GM19372 (cell line): Measurements from ENCODE around the gene PRDM10.
A peak's percentile ranks its signal among the peaks of the same experiment; 100 is the strongest.
"Not testable (repeated sequence)": the region's sequence is repeated elsewhere in the genome, so short reads cannot be mapped to it uniquely, and the experiment has no call there.

Experiments used
- ATAC-seq: cut with Tn5 transposase; IDR thresholded peaks from one replicate; pipeline ENCODE4 v1.9.1; 2021; ENCODE audit warnings: mild to moderate bottlenecking, low read depth, moderate library complexity; ENCODE audit not compliant: unreplicated experiment

The PRDM10 gene

DNA sequence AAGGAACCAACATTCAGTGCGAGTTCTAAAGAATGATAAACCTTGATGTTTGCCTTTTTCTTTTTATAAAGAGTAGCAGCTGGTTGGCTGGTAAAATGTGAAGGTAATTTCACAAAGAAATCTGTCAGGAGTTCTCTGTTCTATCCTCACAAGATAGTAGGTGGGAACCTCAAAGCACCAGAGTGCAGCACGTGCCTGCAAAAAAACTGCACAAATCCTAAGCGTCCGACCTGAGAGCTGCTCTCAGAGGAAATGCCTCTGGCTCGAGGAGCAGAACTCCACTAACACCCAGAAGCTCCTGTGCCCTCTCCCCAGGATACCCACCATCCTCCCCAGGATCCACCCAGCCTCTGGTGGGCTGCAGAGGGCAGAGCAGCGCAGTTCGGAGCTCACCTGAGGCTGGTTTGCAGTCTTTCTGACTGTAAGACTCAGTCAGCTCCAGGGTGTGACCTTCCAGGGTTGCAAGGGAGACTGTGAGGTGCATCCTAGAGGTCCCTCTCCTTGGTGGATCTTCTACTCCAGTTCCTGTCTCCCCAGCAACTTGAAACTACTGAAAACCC is 23.5 kb downstream of the PRDM10 start:
- no peak for ATAC-seq

DNA sequence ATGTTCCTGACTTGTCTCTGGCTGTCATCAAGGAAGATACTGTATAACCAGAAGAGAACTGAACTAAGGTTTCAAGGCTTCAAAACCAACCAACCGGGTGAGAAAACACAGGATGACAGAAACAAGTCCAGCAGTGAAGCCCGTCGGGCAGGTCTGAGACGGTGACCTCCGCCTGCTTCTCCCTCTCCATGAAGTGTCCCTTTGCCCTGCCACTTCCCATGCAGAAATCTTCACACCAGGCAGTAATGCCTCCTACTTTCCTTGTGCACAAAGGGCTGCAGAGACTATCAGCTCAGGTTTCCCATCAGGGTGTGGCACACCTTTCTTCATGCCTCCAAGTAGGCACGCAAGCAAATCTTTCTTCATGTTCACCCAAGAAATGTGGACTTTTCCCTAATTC is 24.2 kb downstream of the PRDM10 start:
- no peak for ATAC-seq

GRCh38 chr11:129976328-129976727 is 26.3 kb downstream of the PRDM10 start:
- no peak for ATAC-seq

DNA sequence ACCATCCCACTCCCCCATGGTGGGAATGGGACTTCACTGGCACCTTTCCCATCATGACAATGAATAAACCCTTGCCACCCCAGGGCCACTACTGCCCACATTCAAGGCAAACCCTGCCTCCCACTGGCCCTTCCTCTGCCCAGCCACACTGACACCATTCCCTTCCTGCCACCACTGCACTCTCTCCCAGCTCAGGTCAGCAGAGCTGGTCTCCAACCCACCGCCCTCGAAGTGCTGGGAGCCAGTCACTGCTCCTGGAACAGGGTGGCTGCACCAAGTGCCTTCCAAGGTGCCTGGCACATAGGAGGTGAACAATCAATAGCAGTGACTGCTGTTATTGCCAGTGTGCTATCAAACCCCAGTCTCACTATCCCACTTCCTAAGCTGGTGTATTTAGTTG is 27.1 kb downstream of the PRDM10 start:
- no peak for ATAC-seq

GRCh38 chr11:129974672-129975071 is 28.0 kb downstream of the PRDM10 start:
- no peak for ATAC-seq

- ATAC-seq, result no peak
These were observed 28.4 kb downstream of the PRDM10 start for GRCh38 chr11:129974237-129974636.

- no peak for ATAC-seq
These were observed 28.8 kb downstream of the PRDM10 start for GRCh38 chr11:129973809-129974208.

DNA sequence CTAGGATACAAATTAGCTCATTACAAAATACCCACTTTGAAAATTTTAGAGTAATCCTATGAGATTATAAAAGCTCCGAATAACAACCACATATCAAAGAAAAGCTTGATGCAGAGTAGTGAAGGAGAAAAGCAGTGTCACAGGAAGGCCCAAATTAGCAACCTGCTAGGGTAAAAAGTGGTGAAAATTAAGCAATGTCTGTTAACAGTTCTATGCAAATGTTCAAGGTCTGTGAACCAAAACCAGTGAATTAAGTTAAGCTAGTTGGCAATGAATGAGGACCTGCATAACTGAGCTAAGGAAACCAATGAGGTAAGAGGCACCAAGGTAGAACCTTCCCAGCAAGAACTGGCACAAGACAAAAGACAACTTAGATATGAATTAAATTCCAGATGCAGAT is 29.6 kb downstream of the PRDM10 start:
- peak; percentile 80 for ATAC-seq

- ATAC-seq, result no peak
These were observed 30.0 kb downstream of the PRDM10 start for GRCh38 chr11:129972611-129973010.

DNA sequence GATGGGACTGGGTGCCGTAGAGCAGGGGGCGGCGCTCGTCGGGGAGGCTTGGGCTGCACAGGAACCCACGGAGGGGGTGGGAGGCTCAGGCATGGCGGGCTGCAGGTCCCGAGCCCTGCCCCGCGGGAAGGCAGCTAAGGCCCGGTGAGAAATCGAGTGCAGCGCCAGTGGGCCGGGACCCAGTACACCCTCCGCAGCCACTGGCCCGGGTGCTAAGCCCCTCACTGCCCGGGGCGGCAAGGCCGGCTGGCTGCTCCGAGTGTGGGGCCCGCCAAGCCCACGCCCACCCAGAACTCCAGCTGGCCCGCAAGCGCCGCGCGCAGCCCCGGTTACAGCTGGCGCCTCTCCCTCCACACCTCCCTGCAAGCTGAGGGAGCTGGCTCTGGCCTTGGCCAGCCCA is 30.8 kb downstream of the PRDM10 start:
- ATAC-seq, result not testable (repeated sequence)

GRCh38 chr11:129969920-129970319 is 32.7 kb downstream of the PRDM10 start:
- ATAC-seq, result no peak

- ATAC-seq, result no peak
These were observed 33.8 kb downstream of the PRDM10 start for GRCh38 chr11:129968591-129969419.

DNA sequence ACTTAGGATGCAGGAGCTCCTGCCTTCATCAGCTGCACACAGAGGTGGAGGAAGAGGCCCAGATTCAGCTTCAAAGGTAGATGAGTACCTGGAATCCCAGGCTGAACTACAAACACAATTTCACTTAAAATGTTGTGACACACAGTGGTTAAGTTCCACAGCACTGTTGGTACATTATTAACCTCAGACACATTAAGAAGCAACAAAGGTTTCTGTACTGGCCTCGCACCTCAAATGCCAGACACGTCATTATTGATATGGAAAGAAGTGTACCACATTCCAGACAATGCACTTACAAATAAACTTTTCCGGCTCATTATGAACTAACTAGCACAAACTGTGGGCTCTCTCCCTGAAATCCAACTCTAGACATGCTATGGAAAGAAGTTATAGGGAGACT is 34.6 kb downstream of the PRDM10 start:
- no peak for ATAC-seq

DNA sequence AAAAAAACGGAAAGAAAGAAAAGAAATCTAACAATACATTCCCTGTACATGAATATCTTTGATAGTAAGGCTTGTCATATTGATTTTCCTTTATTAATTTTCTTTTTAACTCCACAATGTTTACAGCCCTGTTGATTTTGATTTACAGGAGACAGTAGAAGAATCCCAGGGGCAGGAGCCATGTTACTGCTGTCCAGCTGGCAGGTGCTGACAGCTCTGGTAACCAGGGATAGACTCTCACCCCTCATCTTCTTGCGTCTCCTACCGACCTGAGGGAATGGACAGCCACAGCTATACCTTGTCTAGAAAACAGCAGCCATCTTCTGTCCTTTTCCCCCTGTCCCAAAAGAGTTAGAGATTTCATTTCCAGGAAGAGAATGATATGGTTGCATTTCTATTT is 37.4 kb downstream of the PRDM10 start:
- no peak for ATAC-seq

DNA sequence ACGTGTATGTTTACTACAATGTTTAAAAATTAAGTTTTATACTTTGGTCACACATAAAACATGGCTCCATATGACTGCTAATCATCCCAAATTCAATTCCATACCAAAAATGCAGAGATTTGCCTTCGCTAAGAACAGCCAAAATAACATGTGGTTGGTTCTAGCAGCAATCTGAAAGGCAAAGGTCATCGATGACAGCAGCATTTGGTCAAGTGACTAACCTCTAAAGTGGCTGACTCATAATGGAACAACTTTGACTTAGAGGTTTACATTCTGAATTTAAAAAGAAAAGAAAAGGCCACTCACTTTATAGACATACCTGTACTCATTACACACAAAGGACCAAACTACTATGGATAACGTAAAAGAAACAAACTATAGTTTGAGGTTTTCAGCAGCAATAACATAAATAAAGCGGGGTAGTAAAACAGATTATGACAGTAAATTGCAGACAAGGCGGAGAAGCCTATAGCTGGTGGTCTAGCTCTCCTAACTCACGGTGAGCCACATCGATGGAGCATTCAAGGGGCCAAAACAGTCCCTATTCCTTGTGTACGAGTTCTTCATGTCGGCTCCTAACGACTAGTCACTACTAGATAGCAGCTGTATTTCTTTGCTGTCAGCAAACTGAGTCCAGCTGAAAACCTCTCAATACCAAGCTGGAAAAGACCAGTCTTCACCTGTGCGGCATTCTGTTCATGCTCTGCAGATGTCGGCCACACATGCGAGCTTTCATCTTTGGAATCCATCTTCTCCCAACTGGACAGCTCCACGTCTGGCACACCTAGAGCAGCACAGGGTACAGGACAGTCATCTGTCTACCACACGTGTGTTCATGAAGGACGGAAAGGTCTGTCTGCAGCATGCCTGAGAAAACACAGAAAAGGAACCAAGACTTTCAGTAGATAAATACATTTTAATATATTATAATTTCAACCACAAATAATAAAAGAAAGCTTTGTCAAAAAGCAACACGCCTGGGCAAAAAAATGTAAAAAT is 42.1 kb downstream of the PRDM10 start:
- ATAC-seq, result peak; percentile 90

DNA sequence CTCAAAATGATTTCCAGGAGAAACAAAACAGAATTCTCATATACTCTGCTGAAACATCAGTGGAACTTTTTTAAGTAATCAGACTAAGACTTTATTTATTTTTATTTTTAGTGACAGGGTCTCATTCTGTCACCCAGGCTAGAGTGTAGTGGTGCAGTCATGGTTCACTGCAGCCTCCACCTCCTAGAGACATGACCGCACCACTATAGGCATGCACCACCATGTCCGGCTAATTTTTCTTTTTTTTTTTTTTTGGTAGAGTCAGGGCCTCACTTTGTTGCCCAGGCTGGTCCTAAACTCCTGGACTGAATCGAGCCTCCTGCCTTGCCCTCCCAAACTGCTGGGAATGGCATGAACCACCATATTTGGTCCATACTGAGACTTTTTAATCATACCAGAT is 42.9 kb downstream of the PRDM10 start:
- no peak for ATAC-seq

- no peak for ATAC-seq
These were observed 47.4 kb downstream of the PRDM10 start for GRCh38 chr11:129955282-129955681.

GRCh38 chr11:129954703-129955102 is 47.9 kb downstream of the PRDM10 start:
- not testable (repeated sequence) for ATAC-seq

- ATAC-seq, result no peak
These were observed 50.8 kb downstream of the PRDM10 start for GRCh38 chr11:129951866-129952262.

GRCh38 chr11:129951201-129951865 is 51.3 kb downstream of the PRDM10 start:
- no peak for ATAC-seq
